G401.6 (cell line): ENCODE data around the gene FAN1.

Source experiments
- FAIRE-seq: peaks from 2 replicates; lab custom pipeline; 2012; peaks lifted over from hg19 to GRCh38; lab: Jason Lieb, UNC

The FAN1 gene

DNA sequence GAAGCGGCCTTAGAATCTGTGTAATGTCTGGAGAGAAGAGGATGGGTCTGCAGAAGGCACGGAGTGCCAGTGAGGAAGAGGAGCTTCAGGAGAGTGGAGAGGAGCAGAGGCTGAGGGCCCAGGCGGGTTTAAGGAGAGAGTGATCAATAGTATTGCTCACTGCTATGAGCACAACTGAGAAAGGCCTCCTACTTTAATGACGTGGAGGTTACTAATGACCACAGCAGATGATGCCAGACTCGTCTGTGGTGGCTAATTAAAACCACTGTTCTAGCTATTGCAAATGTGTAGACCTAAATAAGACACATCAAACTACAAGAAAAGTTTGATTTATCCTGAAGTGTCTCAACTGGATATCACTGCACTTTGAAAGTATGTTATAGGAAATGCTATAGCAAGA, 54.5 kb downstream of the FAN1 start:
- FAIRE-seq = no peak

- FAIRE-seq = no peak
Measured at GRCh38 chr15:30962079-30962478, 58.4 kb downstream of the FAN1 start.

DNA sequence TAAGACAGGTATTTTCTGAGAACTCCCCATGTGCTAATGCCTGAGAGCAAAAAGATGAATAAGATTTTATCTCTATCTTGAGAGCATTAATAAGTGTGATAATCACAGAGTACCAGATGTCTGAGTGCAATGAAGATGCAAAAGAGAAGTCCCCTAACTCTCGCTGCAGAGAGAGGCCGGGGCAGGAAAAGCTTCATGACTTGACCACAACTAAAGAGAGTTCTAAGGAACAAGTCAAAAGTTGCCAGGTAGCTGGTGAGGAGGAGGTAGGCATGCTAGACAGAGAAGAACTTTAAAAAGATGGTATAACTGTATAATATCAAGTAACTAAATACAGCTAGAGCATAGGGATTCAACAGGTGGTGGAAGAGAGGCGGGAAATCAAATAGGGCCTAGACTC, 58.9 kb downstream of the FAN1 start:
- FAIRE-seq = no peak

DNA sequence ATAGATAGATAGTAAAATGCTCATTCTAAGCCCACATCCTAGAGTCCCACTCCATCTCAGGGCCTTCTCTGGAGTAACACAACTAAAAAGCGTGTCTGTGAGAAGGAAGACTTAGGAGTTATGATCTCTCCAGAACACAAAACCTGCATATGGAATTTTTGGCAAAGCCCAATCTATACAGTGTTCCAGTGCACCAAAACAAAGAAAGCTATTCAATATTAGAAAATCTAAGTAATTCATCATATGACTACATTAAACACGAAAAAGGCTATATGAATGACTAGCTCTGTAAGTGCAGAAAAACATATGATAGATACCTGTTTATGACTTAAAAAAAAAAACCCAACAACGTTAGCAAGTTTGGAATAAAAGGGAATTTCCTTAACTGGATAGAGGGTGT, 60.0 kb downstream of the FAN1 start:
- no peak for FAIRE-seq

DNA sequence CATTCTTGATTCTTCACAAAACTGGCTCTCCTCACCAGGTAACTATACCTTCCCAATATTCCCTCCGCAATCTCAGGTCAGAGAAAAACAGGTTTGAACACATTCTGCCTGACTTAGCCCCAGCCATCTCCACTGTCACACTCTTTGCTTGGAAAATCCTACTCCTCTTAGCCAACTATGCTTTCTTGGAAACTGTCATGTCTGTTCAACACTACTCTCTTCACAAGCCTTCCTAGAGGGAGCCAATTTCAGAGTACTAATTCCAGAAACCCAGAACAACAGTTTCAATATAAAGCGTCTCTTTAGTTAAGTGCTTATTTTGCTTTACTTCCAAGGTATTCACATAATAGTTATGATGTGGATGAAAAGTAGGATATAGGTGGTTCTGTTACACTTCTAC, 66.0 kb downstream of the FAN1 start:
- no peak for FAIRE-seq

DNA sequence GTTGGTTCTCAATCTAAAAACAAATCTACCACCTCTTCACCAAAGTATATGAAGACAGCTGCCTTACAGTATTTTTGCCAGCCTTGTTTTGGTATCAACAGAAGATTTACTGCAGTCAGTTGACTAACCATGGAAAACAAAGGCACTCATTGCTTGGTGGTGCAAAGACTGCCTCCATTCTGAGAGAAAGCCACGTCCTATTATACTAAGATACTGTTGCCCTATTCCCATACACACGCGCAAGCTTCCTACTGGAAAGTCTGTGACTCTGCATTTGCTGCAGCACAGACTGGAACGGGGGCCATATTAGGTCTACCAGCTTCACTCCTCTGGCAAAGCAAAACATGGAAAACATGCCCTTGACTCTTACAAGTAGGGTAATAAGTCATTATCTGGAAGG, 69.7 kb downstream of the FAN1 start:
- FAIRE-seq = no peak

DNA sequence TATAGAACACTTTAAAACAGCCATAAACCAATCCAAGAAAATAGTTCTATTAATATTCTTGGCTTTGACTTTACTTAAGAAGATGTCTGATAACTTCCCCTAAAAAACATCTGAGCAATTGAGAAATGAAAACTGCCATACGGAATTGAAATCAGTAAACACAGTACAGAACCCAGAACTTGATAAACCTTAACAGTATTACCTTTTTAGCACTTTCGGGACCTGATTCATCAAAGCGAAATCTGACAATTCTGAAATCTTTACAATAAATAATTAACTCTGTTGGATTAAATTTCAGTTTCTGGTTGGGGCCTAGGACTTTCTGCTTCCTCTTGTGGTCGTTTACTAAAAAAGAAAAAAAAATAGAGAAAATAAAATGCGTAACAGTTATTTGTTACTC, 70.4 kb downstream of the FAN1 start:
- no peak for FAIRE-seq

DNA sequence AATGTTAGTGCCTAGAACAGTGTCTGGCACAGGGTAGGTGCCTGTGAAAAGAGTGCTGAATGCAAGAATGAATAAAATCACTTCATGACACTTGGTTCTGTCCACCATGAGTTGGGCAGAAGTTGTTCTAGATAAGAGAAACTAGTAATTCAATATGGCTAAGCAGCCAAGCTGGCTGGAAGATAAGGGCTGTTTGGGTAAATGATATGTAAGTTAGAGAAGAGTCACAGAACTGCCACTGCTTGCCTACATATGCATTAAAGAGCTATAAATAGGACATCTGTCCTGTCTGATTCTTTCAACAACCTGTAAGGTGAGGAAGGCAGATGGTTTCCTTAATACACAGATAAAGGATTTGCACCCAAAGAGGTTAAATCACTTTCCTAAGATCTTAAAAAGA, 74.6 kb downstream of the FAN1 start:
- FAIRE-seq = no peak

DNA sequence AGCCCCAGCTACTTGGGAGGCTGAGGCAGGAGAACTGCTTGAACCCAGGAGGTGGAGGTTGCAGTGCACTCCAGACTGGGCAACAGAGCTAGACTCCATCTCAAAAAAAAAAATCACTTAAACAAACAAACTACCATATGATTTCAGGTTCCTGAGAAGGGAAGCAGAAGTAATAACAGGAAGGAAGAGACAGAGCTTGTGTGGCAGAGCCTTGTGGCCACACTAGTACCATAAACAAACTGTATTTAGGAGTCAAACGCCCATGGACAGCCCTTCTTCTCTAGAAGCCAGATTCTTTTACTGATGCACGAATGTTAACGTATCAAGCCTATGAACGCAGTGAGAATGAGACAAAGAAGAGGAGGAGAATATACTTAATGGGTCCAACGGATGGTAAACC, 75.7 kb downstream of the FAN1 start:
- FAIRE-seq = no peak

DNA sequence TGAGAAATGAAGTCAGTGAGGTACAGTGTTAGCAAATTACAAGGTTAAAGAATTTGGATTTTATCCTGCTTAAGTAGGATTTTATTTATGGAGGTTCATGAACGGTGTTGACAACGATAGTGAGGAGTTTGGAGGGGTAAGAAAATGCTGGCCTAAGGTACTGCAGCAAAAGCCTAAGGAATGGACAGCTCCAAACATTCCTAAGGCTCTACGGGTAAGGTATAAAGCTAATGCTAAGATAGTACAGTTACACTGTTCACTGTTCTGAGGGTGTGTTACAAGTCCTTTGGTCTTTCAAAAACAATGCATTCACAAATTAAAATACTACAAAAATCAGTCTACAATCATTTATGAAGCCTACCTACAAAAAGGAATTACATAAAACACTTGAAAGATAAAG, 80.4 kb downstream of the FAN1 start:
- FAIRE-seq = no peak

DNA sequence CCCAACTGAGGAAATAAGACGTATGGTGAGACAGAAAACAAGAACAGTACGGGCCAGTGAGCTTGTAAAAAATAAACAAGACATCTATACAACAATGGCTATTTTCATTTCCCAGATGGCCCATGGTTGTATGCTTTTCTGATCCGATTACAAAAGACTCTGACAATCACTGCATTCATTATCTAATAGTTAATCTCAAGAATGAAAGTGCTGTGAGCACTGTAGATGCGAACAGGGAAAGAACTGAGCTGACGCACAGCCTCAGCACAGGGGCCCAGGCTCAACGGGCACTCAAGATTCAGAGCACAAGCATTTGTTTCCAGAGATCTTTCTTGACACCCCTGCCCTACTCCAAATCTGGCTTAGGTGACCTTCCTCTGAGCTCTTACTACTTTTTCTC, 80.8 kb downstream of the FAN1 start:
- no peak for FAIRE-seq

- no peak for FAIRE-seq
Measured at GRCh38 chr15:30985081-30985531, 81.4 kb downstream of the FAN1 start.

- FAIRE-seq = no peak
Measured at GRCh38 chr15:30990036-30990435, 86.3 kb downstream of the FAN1 start.

DNA sequence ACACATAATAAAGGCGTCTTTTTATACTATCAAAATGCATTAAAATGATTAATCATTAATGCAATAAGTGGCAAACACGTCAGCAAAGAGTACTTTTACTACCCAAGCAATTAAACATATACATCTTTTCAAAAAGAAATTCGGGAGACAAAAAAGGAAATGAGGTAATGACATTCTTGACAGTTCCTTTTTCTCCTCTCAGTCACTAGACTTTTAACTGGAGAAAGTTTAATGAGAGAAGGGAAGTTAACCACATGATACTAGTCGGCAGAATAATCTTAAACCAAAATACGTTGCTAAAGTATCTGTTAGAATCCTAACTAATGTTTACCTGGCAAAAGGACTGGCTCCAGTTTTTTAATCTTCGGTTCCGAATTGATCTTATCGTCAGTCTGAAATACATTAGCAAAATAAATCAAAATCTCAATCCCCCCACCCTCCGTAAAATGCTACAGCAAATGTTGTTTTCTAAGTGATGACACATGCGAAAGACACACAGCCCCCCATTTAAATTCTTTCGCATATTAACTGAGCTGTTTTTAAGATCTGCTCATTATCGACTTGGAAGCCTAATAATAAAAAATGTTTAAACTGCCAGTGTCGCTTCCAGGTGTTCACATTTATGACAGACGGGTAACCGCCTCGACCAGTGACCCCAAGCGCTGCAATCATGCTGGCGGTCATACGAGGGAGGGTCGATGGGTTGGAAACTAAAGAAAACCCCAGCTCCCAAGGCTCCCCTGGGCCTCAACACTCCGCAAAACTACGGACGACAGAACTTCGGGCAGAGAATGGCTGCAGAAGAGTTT, 86.9 kb downstream of the FAN1 start:
- FAIRE-seq = no peak

DNA sequence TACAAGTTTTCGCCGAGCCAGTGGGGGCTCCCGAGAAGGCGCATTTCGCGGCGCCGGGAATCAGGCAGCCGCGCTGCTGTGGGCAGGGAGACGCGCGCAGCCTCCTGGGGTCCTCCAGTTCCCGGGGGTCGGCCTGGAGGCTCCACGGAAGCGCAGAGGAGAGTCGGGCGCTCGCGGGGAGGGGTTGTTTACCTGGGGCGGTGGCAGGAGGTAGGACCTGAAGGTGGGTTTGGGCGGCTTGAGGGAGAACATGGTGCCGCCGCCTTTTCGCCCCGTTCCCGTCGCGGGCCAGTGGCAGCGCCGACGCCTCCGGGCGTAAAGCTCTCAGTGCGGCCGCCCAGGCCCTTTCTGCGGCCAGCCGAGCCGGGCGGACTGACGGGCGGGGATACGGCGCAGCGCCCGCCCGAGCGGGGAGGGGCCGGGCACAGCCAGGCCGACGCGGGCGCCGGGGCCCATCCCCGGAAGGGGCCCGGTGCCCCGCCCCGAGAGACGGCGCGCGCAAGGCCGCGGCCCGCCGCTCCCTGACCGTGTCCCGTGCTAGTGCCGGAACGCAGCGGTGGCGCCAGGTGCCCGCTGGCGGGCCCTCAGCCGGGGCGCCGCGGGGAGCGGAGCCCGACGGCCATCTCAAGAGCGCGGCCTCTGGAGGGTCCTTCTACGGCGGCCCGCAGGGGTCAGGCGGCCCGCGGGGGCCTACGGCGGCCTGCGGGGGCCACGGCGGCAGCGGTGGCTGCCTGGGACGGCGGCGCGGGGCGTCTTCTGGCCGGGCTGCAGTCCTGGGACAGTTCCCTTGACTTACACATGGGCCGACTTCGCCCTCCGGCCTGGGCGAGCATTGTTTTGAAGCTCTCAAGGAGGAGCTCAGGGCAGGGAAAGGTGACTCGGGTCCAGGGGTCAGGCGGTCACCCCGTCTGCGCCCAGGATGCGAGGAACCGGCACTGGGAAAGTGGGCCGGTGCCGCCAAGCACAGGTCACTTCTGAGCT, 87.8 kb downstream of the FAN1 start, which contains the start of gene MTMR10:
MTMR10 (minus strand) TSS at position 374 of the 981 bp plus-strand sequence; CDS start at position 252, 122 bp downstream.
- FAIRE-seq = no peak

DNA sequence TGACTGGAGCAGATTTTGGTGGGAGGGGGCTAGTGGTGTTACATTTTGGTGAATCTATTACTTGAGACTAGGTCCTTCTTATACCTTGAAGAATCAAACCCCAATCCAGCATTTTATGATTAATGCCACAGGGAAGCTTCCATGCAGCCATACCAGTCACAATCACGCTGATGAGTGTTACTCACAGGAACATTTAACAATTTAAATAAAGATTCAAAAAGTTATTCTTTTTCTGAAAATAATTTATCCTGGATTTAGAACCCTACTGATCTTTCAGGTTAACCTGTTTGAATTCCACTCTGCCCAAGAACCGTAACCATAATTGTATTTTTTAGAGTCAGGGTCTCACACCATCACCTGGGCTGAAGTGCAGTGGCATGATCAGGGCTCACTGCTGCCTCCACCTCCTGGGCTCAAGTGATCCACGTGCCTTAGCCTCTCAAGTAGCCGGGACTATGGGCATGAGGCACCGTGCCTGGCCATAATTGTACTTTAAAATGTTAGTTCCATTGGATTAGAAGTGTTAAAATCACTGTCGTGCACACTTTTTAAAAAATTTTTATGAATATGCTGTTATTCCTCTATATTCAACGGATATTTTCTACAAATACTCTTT, 88.6 kb downstream of the FAN1 start:
- FAIRE-seq = no peak
